SH-SY5Y (cell line): Measurements from ENCODE around the gene NAV3.

ENCODE experiments used
- GATA2 ChIP-seq: IDR thresholded peaks from 2 replicates; pipeline ENCODE4 v1.6.1; 2011; ENCODE audit warnings: mild to moderate bottlenecking, low read depth, low read length
- GATA3 ChIP-seq: IDR thresholded peaks from 2 replicates; pipeline ENCODE4 v1.6.1; 2011; ENCODE audit warnings: low read depth, mild to moderate bottlenecking, low read length, moderate library complexity

DNA sequence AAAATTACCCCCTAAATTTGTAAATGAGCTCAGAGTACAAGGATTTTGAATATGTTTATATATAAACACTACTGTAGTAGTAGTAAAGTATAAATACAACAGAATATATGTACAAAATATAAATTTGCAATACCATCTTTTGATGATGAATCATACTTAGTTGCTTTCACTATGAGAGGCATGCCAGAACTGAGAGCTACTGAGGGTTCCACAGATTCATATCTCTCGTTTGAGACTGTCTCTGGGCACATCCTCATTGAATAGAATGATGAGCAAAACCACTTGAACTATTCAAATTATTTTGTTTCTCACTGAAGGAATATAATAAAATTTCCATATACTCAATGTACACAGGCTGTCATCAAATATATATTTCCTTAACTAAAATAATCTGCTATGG is 417.6 kb downstream of the NAV3 start:
- no peak for TF ChIP-seq GATA2
- TF ChIP-seq GATA3: no peak
